ENCODE measurements around the gene SLC7A4.
A peak's percentile ranks its signal among the peaks of the same experiment; 100 is the strongest.
"Not testable (repeated sequence)": the region's sequence is repeated elsewhere in the genome, so short reads cannot be mapped to it uniquely, and the experiment has no call there.

The SLC7A4 gene

DNA sequence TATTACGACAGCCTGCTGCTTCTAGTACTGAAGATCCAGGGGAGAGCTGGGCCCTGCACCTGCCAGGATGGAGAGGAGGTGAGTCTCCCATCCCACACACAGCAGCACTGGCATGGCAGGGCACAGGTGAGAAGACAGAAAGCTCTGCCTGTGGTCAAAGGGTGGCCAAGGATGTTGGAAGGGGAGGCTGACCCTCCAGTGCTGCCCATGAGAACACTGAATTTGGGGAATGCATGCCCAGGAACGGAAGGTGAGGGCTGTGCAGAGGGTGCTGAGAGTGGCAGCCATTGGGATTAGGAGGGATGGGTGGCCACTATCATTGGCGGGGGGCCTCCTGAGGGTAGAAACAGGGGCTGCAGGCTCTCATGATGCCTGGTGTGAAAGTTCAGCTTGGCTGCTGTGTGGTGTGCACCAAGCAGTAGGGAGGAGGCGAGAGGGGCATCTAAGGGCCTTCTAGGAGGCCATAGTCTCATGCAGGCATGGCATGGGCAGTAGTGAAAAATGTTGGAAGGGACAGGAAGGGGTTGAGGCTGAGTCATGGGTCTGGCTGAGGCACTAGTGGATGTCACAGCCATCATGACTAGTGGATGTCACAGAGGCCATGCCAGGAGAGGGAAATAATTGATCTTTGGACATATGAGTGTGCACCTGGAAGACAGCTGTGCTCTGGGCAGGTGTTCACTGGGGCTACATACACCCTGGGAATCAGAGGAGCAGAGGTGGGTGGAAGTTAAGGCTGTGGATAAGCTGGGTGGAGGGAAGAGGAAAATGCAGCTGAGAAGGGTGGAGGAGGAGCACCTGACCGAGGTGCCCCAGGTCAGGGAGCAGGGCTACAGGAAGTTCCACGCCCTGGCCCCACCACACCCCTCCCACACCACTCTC, 10.9 kb upstream of the SLC7A4 start:
- DNase-seq = no peak

DNA sequence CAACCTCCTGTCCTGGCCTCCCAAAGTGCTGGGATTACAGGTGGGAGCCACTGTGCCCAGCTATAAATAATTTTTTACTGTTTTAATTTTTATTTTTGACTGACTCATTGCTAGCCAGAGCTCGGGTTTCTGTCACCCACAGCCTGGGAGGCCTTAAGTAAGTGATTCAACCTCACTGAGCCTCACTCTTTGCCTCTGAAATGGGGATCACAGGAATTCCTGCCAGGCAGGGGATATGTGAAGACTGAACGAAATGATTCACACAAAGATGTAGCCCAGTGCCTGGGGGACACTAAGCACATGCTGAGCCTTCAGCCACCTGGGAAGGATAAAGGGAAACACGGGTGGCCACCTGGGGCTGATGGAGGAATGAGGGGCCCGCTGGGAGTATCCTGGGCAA, 9.6 kb upstream of the SLC7A4 start:
- DNase-seq = no peak

DNA sequence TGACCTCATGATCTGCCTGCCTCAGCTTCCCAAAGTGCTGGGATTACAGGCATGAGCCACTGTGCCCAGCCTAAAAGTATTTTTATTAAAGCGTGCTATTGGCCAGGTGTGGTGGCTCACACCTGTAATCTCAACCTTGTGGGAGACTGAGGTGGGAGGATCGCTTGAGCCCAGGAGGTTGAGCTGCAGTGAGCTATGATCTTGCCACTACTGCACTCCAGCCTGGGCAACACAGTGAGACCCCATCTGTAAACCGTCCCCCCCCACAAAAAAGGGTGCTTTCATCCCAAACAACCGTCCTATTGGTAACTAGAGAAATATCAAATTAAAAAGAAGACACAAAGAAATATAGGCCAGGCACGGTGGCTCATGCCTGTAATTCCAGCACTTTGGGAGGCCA, 6.8 kb upstream of the SLC7A4 start:
- DNase-seq = not testable (repeated sequence)

- no peak for DNase-seq
Observed at GRCh38 chr22:21038405-21038804, 6.0 kb upstream of the SLC7A4 start.

DNA sequence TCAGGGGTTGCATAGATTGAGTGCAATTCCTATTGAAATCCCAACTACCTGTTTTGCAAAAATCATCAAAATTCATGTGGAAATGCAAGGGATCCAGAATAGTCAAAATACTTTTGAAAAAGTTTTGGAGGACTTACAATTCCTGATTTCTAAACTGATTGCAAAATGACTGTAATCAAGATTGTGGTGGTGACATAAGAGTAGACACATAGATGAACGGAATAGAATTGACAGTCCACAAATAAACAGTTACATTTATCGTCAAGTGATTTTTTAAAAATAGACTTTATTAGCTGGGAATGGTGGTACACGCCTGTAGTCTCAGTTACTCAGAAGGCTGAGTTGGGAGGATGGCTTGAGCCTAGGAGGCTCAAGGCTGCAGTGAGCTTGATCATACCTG, 2.6 kb upstream of the SLC7A4 start:
- no peak for DNase-seq

GRCh38 chr22:21033895-21034294, 1.5 kb upstream of the SLC7A4 start:
- DNase-seq = no peak

- no peak for DNase-seq
Observed at GRCh38 chr22:21032868-21033688, 717 bp upstream of the SLC7A4 start.

DNA sequence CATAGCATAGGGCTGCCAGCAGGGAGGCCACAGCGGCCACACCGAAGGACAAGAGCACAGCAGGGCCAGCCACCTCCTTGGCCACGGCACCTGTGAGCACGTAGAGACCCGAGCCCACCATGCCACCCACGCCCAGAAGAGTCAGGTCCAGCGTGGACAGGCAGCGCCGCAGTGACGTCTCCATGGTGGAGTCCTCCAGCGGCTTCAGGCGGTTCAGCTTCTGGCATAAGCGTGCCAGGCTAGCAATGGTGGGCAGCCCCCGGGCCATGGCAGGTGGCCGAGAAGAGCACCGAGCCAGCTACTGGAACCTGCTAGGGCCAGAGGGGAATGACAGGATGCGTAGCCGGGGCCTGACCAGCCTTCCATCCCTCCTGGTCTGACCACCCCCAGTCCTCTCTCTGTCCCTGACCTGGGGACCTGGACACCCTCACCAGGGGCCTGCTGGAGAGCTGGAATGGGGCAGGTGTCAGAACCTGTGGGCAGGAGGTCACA, 770 bp downstream of the SLC7A4 start:
- no peak for DNase-seq

DNA sequence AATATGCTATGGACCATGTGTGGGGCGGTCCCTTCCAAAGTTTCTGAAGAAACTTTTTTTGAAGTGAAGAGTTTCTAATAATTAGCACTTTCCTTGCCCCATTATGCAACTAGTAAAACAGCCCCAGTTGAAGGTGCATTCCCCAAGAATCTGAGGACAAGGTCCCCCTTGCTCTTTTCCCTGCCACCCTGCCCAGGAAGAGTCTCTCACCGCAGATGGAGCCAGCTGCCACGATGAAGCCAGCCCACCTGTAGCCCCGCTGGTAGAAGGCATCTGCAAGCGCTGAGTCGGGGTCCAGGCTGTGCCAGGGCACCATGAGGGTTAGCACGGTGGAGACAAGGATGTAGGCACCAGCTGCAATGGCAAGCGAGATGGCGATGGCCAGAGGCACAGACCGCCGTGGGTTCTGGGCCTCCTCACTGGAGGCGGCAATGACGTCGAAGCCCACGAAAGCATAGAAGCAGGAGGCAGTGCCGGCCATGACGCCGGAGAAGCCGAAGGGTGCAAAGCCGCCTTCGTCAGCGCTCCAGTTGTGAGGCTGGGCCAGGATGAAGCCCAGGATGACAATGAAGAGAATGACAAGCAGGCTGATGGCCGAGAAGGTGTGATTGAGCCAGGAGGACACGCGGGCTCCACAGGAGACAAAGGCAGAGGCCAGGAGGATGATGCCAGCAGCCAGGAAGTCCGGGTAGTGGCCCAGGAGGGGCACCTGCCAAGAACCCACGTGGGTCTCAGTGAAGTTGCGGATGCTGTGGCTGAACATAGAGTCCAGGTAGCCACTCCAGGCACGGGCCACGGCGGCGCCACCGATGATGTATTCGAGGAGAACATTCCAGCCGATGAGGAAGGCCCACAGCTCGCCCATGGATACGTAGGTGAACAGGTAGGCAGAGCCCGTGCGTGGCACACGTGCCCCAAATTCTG, 1.5 kb downstream of the SLC7A4 start:
- no peak for DNase-seq

- DNase-seq = no peak
Observed at GRCh38 chr22:21030032-21030431, 2.3 kb downstream of the SLC7A4 start.

- DNase-seq = no peak
Observed at GRCh38 chr22:21029486-21030025, 2.8 kb downstream of the SLC7A4 start.

GRCh38 chr22:21028277-21029251, 3.8 kb downstream of the SLC7A4 start:
- no peak for DNase-seq

GRCh38 chr22:21026783-21027692, 5.3 kb downstream of the SLC7A4 start:
- DNase-seq = no peak

GRCh38 chr22:21025763-21026755, 6.3 kb downstream of the SLC7A4 start:
- DNase-seq = no peak

GRCh38 chr22:21025266-21025665, 7.1 kb downstream of the SLC7A4 start:
- peak; percentile 21 for DNase-seq

DNA sequence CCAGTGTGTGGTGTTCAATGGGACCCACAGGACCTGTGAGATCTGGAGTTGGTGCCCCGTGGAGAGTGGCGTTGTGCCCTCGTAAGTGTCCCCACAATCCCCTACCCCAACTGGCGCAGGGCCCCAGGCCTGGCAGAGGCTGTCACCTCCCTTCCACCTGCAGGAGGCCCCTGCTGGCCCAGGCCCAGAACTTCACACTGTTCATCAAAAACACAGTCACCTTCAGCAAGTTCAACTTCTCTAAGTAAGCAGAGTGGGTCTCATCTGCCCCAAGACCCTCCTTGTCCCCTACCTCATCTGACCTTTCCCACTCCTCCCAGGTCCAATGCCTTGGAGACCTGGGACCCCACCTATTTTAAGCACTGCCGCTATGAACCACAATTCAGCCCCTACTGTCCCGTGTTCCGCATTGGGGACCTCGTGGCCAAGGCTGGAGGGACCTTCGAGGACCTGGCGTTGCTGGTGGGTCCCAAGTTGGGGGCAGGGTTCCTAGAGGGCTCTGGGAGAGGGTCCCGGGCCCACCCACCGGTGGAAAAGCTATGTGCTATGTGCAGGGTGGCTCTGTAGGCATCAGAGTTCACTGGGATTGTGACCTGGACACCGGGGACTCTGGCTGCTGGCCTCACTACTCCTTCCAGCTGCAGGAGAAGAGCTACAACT, 9.3 kb downstream of the SLC7A4 start:
- DNase-seq = no peak

- DNase-seq = no peak
Observed at GRCh38 chr22:21022507-21022906, 9.9 kb downstream of the SLC7A4 start.

- DNase-seq = no peak
Observed at GRCh38 chr22:21020802-21021429, 11.4 kb downstream of the SLC7A4 start.
